Measurements from ENCODE around the gene STK35. TPM values are rescaled to one million over a fixed set of nuclear protein-coding genes. Genes with fewer than 3 reads are reported as not detected.

Gene STK35
- total and polyA plus RNA-seq, 2 of the 13 experiments (the other 11 are each of a cell fraction or from before 2014, with no cell fraction given): 27.4 to 29.8 TPM

- TF ChIP-seq ZMAT5 (CRISPR knock-in tag; IDR thresholded peaks at IDR 0.05; ENCODE audit: borderline replicate concordance, low read depth): no peak
- TF ChIP-seq SOX5 (CRISPR knock-in tag; IDR thresholded peaks at IDR 0.05; ENCODE audit: borderline replicate concordance): peak; percentile 88
- no peak for TF ChIP-seq ZZZ3 (CRISPR knock-in tag; IDR thresholded peaks at IDR 0.05; ENCODE audit: borderline replicate concordance)
- no peak for TF ChIP-seq CENPX (CRISPR knock-in tag; IDR thresholded peaks at IDR 0.05)
- TF ChIP-seq ZNF253 (CRISPR knock-in tag; IDR thresholded peaks at IDR 0.05; ENCODE audit: borderline replicate concordance): no peak
- TF ChIP-seq ZNF407 (CRISPR knock-in tag; IDR thresholded peaks at IDR 0.05; ENCODE audit: not compliant biosample characterization): no peak
- 0 out of 2 replicates have a peak, but pooled peaks have one; percentile 15 for TF ChIP-seq ZNF205 (CRISPR knock-in tag; IDR thresholded peaks at IDR 0.05)
- no peak for TF ChIP-seq ZNF800 (CRISPR knock-in tag; IDR thresholded peaks at IDR 0.05)
- TF ChIP-seq NR3C1 (CRISPR knock-in tag; IDR thresholded peaks at IDR 0.05): no peak
- TF ChIP-seq HNF1A (IDR thresholded peaks at IDR 0.05; ENCODE audit: low read depth): peak; percentile 58; the same call in 1 of the 2 replicates
- peak; percentile 56; the same call in 1 of the 2 replicates for TF ChIP-seq HNF1A (CRISPR knock-in tag; IDR thresholded peaks at IDR 0.05; ENCODE audit: borderline replicate concordance)
- TF ChIP-seq YY1 (IDR thresholded peaks at IDR 0.05; ENCODE audit: insufficient read depth, insufficient replicate concordance, low read depth, low read length): no peak
- no peak for TF ChIP-seq ZNF460 (CRISPR knock-in tag; IDR thresholded peaks at IDR 0.05; ENCODE audit: borderline replicate concordance)
Observed at GRCh38 chr20:2066461-2067122, 35.0 kb upstream of the STK35 start (continued).

Measured in HepG2 (cell line).